Vagina (tissue), 2 donors: Measurements from ENCODE around the gene TRIM5.

Source experiments
- POLR2A ChIP-seq, 2 donors: fragments of 450-650 bp; IDR thresholded peaks; one replicate each; pipeline ENCODE4 v1.6.1; 2017; ENCODE audit warnings: antibody characterized with exemption in 2 of 2, mild to moderate bottlenecking in 2 of 2, moderate library complexity in 2 of 2
- TF ChIP-seq, protein P1 (sequence below), 3 experiments: fragments of 450-650 bp in 2 of 3; fragments of 200-600 bp in 1 of 3; sonication (generic) in 1 of 3; IDR thresholded peaks; one replicate each; pipeline ENCODE4 v1.5.1; 2017 to 2019; ENCODE audit warnings: antibody characterized with exemption in 3 of 3, mild to moderate bottlenecking in 2 of 3, moderate library complexity in 2 of 3

DNA sequence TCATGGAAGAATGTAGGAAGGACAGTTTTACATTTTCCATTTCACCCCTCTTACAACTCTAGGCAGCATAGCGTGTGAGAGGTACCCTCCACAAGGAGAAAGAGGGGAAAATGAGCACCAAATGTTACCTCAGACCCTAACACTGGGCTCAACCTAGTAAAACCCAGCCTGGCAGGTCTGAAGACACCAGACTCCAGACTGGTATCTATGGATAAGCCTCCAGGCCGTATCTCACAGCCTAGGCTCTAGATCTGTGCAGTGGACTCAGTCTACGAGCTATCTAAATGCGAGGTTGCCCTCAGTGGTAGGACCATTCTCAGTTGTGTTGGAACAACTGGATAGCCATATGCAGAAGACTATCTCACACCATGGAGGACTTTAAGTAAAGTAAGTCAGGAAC is 10.5 kb downstream of the TRIM5 start:
- TF ChIP-seq, protein P1, sequence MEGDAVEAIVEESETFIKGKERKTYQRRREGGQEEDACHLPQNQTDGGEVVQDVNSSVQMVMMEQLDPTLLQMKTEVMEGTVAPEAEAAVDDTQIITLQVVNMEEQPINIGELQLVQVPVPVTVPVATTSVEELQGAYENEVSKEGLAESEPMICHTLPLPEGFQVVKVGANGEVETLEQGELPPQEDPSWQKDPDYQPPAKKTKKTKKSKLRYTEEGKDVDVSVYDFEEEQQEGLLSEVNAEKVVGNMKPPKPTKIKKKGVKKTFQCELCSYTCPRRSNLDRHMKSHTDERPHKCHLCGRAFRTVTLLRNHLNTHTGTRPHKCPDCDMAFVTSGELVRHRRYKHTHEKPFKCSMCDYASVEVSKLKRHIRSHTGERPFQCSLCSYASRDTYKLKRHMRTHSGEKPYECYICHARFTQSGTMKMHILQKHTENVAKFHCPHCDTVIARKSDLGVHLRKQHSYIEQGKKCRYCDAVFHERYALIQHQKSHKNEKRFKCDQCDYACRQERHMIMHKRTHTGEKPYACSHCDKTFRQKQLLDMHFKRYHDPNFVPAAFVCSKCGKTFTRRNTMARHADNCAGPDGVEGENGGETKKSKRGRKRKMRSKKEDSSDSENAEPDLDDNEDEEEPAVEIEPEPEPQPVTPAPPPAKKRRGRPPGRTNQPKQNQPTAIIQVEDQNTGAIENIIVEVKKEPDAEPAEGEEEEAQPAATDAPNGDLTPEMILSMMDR (IDR thresholded peaks at IDR 0.05), result no peak
- TF ChIP-seq POLR2A (IDR thresholded peaks at IDR 0.05), result no peak
